ENCODE measurements around the gene GRAMD2A. TPM values are rescaled to one million over a fixed set of nuclear protein-coding genes. Genes with fewer than 3 reads are reported as not detected.
A peak's percentile ranks its signal among the peaks of the same experiment; 100 is the strongest.

Gene GRAMD2A
- total RNA-seq, 1 donor from 2014 or later = 0.47 TPM

DNA sequence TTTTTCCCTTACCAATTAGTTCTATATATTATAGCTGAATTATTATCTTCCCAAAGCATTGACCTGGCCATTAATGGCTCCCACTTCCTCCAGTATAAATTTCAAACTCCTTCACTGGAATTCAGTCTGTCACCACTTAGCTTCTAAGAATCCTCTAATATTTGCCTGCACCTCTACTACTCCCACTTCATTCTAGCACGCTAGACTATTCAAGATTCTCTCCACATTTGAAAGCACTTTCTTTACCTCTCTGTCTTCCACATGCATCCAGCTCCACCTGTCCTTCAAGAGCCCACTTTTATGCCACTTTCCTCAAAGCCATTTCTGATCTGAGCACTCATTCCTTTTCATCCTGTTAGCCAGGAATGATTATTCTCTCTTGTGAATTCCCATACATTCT lies 64.4 kb downstream of the GRAMD2A start:
- no peak for DNase-seq

DNA sequence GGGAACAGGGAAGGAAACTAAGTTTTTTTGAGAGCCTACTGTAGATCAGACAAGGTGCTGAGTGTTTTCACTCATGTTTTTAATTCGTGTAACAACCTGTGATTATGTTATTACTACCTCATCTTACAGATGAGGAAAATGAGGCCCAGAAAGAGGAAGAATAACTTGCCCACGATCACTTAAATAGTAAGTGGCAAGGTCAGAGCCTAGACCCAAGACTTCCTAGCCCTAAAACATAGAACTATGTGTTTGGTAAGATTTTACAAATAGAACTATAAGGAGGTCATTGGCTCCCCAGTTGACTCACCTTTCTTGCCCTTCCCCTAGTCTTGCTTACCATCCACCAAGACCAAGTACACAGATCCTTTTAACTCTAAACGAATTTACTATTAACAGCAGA lies 65.7 kb downstream of the GRAMD2A start:
- DNase-seq = no peak

DNA sequence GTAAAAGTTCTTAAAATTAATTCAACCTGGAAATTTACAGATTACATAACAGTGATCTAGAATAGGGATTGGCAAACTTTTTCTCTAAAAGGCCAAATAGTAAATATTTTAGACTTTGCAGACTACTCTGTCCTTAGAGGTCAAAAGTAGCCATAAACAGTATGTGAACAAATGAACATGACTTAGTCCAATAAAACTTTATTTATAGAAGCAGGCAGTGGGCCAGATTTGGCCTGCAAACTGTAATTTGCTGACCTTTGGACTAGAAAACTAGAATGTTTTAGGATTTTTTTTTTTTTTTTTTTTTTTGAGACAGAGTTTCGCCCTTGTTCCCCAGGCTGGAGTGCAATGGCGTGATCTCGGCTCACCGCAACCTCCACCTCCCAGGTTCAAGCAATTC lies 67.3 kb downstream of the GRAMD2A start:
- no peak for DNase-seq

DNA sequence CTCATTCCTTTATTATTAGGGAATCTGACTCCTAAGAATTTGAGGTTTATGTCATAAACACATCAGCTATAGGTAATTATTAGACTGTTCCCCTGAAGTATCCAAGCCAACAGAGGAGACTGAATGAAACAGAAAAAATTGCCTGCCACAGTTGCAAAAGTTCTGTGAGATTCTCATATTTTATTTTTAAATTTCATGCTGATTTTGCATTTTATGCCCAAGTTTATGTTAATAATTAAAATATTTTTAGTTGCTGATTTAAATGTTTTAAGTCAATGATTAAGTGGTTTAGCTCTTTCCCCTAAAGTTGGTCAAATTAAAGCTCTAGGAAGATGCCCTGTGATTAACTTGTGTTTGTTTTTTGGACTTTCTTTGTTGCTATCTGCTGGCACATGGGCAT lies 69.2 kb downstream of the GRAMD2A start:
- DNase-seq = no peak

DNA sequence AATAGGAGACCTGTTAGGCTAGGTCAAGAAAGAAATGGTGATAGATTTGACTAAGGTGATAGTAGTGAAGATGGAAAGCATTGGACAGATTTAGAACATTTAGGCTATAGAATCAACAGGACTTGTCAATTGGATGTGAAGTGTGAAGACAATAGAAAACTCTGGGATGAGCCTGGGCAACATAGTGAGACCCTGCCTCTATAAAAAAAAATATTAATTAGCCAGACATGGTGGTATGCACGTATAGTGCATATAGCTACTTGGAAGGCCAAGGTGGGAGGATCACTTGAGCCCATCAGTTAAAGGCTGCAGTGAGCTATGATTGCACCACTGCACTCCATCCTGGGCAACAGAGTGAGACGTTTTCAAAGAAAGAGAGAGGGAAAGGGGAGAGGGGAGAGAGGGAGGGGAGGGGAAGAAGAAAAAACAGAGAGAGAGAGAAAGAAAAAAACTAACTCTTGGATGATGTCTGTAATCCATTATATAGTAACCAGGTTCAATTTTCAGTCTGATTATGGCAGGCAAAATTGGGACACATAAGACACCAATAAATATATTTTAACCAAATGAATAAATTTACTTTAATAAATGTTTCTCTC lies 69.8 kb downstream of the GRAMD2A start:
- DNase-seq = no peak

DNA sequence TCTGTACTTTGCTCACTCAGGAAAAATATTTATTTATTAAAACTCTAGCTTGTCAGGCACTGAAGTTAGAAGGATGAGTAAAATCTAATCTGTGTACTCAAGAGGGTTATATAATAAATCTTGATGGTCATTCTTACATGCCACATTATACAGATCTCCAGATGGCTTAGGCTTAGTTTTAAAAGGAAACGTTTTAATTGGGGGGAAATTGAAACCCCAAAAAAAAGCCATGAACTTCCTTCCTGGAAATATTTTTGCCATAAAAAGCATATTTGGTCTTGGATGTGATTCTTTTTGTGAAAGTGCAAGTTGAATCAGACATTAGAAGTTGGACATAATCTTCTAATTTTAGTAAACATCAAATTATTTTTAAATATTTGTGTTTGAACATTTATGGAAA lies 73.4 kb downstream of the GRAMD2A start:
- no peak for DNase-seq

DNA sequence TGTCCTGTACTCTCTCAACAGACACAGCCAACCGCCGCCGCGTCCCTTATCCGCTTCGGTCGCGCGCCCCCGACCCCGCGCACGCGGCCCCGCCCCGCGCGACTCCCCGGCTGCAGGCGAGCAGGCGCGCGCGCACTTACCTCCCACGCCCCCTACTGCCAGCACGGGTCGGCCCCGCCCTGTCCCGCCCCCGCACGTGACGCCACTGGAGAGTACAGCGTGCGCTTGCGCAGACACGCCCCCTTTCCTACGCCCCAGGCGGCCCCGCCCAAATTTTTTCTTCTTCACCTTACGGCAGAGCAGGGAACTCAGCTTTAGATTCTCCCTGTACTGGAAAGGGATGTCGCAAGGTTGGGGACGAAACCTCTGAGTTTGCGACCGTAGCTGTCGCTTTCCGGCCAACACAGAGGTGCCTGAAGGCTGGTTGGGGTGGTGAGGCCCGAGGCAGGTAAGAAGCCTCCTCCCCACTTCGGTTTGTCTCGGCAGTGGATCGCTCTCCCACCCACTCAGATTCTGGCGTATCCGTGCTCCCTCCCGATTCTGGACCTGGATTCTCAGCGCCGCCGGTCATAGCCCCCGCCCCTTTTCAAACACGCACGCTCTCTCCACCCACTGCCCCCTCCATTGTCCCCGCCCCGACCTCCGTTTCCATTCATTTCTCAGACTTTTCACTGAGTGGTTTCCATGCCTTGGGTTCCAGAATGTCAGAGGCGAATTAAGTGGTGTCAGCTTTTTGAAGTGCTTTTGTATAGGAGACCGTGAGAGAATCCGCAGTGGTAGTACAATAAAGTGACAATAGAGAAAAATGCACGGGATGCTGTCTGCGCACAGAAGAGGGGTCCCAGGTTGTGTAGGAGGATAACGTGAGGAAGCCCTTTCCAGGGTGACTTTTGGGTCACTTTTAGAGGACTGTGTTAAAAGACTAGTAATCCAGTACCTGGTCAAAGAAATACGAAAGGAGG lies 79.3 kb downstream of the GRAMD2A start, which contains the start of the genes MYO9A and SENP8:
Gene MYO9A (minus strand): TSS at position 134 of the 962 bp plus-strand sequence. CDS start 71,587 bp downstream, outside the sequence.
Gene SENP8 (plus strand): TSS at position 387 of the 962 bp plus-strand sequence. CDS start 21,221 bp downstream, outside the sequence.
- DNase-seq = peak; percentile 96

DNA sequence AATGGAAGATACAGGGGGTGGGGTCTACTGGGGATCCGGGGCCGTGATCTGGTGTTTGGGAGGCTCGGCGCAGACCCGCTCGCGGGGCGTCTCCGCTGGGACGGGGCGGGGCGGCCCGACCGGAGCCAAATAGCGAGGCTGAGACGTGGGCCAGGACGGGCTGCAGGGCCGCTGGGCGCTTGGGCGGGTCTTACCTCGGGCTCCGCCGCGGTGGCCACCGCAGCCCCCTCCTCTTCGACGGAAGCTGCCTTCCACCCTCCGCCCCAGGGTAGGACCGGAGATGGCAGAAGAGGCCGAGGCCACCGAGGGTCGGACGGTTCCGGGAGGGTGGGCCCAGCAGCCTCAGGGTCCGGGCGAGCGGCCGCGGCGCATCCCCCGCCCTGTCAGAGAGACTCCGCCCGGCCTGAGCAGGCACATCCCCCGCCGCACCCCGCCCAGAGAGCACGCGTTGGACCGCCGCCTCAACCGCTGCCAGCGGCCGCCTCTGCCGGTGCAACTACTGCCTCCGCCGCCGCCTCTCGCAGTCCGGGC lies 80.0 kb downstream of the GRAMD2A start:
- peak; percentile 51 for DNase-seq

DNA sequence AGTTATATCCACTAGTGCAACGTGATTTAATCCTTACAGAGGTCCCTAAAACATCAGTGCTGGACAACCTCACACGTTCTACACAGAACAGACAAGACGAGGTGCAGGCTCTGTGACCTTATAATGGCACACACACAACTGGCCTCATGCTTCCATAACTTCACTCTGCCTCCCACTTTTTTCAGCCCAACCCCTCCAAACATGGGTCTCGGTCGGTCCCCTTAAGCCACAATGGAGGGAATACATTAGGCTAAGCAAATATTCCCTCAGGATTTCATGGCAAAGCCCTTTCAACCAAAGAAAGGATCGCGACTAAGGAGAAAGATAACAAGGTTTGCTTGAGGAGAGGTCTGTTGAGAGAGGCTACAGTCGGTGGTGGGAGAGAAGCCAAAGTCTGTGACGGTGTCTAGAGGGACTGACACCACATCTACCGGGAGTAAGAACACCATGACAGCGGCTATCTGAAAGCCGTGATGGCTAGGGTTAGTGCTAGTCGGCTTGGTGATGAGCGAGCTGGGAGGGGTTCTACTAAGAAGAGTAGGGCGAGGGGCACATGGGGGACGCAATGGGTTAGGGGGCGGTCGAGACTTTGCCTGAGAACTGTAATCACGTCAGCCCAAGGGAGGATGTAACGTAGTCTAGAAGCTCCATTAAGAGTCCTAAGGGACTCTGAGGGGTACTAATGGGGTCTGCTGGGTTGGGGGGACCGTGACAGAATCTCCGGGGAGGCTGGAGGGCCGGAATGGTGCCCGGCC lies 80.7 kb downstream of the GRAMD2A start:
- DNase-seq = no peak

DNA sequence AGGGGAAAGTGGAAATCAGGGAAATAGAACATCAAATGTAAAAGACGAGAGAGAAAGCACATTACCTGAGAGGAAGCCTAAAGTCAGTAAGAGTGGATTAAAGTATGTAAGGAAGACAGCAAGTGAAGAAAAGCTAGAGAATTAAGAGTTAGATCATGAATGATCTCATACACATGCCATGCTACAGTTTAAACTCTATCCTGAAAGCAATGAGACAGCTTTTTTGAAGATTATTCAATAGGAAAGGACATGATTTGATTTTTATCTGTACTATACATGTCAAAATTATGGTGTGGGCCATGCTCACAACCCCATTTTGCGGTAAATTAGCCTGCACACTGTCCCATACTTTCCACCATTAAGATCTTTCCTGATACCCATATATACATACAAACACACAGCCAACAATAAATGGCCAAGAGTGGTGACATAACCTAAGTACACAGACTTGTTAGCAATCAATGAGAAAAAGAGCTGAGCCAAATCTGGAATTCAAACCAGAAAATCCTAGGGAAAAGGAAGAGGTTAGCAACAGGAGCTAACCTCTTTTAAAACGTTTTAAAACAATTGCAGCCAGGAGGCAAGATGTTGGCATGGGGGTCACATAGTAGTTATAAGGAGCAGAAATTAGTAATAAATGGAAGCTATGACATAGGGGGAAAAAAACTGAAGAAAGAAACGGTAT lies 84.1 kb downstream of the GRAMD2A start:
- DNase-seq = no peak

DNA sequence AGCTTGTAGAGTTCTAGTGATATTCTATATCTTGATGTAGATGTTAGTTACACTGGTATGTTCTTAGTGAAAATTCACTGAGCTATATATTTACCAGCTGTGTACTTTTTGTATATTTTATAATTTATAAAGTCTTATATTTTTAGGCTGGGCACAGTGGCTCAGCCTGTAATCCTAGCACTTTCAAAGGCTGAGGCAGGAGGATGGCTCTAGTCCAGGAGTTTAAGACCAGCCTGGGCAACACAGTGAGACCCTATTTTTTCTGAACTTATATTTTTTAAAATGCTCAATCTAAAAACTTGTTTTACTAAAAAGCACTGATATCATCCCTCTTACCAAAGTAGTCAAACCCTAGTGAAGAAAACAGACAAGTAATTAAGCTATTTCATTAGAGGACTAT lies 84.8 kb downstream of the GRAMD2A start:
- no peak for DNase-seq

DNA sequence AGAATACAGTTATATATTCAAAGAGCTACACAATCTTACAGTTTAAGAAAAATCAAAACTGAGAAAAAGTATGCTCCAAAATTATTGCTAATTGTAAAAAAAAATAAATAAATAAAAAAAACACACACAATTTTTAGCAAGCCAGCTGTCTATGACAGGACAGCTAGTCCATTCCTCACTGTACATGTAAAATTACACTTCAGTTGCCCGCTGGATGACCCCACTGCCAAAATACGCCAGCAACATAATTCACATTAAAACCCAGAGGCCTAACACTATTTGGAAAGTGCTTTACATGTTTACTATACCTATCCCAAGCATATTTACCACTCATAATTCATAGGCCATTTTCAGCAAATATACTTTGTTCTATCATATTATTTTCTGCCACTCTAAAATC lies 85.5 kb downstream of the GRAMD2A start:
- DNase-seq = no peak

DNA sequence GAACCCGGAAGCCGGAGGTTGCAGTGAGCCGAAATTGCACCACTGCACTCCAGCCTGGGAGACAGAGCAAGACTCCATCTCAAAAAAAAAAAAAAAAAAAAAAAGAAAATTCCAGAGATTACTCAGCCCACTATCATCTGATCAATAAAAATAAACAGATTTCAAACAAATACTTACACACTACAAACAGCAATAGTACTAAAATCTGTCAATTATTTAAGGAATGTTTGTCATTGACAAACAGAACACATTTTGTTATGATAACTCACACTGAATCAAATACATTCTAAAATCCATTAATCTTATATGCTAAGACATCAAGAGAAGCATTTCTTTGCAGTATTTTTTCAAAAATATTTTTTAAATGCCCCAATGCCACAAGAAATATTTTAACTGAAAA lies 87.2 kb downstream of the GRAMD2A start:
- DNase-seq = no peak

Other genes starting within 250 kb of the GRAMD2A start
- gene MYO9A, start 79.6 kb downstream of the GRAMD2A start, total RNA-seq = 155 TPM
- gene SENP8, start 79.4 kb downstream of the GRAMD2A start, total RNA-seq = 6.9 TPM
- 258 TPM for gene PKM, start 33.4 kb upstream of the GRAMD2A start, total RNA-seq
- 54.6 TPM for gene PARP6, start 74.8 kb upstream of the GRAMD2A start, total RNA-seq
- gene CELF6, start 122.4 kb upstream of the GRAMD2A start, total RNA-seq = 6.7 TPM
- gene HEXA, start 178.2 kb upstream of the GRAMD2A start, total RNA-seq = 34.8 TPM
- not detected for gene TMEM202, start 200.5 kb upstream of the GRAMD2A start, total RNA-seq

Measured in occipital lobe (tissue), 2 donors.